ENCODE measurements around the gene RNU6-1.

Gene RNU6-1

DNA sequence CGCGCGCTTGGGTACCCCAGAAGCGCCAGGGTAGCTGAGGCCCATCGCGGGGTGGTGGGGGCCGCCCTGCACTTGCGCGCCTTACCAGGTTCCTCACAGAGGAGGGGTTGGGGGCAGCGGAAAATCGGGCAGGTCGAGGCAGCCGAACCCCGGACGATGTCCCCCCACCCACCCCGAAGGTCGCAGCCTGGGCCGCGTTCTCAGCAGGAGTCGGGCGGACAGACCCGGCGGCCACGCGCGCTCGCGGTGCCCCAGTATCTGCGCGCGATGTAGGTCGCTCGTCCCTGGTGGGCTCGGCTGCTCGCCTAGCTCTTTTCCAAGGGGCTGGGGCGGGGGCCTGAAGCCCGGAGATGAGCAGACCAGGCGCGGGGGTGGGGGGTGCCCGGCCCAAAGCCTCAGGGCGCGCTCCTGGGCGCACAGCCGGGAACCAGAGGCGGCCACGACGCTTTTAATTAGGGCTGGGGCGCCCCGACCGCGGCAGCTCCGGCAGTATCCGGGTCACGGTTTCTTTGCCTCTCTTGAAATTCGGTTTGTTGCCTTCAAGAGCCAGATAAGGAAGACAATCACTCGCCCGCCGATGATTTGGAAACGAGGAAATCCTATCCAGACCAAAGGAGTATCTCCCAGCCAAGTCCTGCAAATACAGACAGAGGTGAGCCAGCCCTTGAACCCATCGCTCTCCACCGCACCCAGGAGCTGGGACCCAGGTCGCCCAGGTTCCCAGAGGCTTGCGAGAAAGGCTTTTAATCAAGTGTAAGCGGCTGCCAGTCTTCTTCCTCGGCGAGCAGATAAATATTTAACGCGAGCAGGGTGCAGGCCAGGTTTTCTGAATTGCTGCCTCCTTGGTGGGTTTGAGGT lies 10.0 kb downstream of the RNU6-1 start:
- DNase-seq (ENCODE audit: low read depth) = no peak
- TF ChIP-seq, protein P1, sequence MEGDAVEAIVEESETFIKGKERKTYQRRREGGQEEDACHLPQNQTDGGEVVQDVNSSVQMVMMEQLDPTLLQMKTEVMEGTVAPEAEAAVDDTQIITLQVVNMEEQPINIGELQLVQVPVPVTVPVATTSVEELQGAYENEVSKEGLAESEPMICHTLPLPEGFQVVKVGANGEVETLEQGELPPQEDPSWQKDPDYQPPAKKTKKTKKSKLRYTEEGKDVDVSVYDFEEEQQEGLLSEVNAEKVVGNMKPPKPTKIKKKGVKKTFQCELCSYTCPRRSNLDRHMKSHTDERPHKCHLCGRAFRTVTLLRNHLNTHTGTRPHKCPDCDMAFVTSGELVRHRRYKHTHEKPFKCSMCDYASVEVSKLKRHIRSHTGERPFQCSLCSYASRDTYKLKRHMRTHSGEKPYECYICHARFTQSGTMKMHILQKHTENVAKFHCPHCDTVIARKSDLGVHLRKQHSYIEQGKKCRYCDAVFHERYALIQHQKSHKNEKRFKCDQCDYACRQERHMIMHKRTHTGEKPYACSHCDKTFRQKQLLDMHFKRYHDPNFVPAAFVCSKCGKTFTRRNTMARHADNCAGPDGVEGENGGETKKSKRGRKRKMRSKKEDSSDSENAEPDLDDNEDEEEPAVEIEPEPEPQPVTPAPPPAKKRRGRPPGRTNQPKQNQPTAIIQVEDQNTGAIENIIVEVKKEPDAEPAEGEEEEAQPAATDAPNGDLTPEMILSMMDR (IDR thresholded peaks at IDR 0.05; ENCODE audit: low read length, missing control alignments) = no peak
- H3K4me3 ChIP-seq (replicated peaks; ENCODE audit: low read depth, low read length) = no peak overlapping the region

DNA sequence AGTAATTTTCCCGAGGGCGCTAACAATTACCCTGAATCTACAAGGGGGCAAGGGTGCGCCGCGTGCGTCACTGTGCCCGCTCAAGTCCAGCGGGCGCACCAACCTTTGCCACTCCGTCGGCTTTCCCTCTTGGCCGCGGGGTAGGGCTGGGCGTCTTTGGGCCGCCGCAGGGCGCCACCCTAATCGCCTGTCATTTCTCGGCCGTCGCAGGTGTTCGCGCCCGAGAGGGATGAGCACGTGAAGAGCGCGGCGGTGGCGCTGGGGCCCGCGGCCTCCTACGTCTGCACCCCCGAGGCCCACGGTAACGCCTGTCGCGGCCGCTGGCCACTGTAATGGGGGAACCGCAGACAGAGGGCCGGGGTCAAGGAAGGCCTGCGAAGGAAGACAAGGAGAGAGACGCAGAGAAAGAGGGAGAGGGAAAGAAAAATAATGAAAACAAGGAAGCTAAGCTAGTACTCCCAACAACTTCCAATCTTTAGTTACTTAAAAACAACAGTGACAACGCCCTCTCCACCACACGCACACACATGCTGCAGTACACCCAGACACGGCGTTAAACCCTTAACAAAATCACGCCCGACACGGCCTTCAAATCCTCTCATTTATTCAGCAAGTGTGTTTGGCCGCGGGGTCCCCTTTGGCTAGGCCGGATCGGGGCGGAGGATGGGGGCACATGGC lies 10.7 kb downstream of the RNU6-1 start:
- no peak for DNase-seq (ENCODE audit: low read depth)
- no peak overlapping the region for H3K4me3 ChIP-seq (replicated peaks; ENCODE audit: low read depth, low read length)
- TF ChIP-seq, protein P1 (IDR thresholded peaks at IDR 0.05; ENCODE audit: low read length, missing control alignments) = no peak

DNA sequence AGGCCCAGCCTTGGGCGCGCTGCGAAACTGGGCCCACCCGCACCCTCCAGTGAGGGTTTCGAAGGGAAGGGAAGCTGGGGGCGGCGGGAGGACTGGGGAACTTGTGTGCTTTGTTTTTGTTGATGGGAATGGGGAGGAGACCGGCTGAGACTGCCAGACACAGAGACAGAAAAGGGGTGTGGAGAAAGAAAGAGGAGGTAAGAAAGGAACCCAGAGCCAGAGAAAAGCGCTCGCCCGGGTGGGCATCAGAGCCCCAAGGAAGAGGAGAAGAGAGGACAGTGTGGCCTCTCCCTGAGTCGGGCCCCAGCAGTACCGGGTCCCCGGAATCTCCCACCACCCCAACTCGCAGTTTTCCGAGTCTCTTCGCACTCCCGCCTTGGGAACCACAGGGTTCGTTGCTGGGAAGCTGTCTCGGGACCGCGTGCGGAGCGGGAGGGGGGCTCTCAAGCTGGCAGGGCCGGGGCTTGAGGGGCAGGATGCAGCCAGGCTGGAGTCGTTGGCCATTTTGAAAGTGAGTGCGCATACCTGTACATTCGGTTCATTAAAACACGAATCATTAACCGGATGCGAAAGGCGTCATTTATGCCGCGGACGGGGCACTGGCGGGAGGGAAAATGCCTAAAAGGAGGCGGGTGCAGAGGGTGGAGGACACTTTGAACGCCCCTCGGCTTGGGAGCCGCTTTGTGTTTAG lies 11.4 kb downstream of the RNU6-1 start:
- H3K4me3 ChIP-seq (replicated peaks; ENCODE audit: low read depth, low read length) = no peak overlapping the region
- TF ChIP-seq, protein P1 (IDR thresholded peaks at IDR 0.05; ENCODE audit: low read length, missing control alignments) = no peak
- DNase-seq (ENCODE audit: low read depth) = no peak

DNA sequence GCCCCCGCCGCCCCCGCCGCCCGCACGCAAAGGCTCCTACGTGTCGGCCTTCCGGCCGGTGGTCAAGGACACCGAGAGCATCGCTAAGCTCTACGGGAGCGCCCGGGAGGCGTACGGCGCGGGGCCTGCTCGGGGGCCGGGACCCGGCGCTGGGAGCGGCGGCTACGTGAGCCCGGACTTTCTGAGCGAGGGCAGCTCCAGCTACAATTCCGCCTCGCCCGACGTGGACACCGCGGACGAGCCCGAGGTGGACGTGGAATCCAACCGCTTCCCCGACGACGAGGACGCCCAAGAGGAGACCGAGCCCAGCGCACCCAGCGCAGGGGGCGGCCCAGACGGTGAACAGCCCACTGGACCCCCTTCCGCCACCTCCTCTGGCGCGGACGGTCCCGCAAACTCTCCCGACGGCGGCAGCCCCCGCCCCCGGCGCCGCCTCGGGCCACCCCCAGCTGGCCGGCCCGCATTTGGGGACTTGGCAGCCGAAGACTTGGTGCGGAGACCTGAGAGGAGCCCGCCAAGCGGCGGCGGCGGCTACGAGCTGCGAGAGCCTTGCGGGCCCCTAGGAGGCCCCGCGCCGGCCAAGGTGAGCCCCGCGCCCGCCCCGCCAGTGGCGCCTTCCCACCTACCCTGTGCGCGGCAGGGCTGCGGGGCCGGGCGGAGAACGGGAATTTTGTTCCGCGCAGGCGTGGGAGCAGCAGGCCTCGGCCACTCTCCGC lies 12.1 kb downstream of the RNU6-1 start:
- no peak for DNase-seq (ENCODE audit: low read depth)
- TF ChIP-seq, protein P1 (IDR thresholded peaks at IDR 0.05; ENCODE audit: low read length, missing control alignments) = no peak
- H3K4me3 ChIP-seq (replicated peaks; ENCODE audit: low read depth, low read length) = no peak overlapping the region

DNA sequence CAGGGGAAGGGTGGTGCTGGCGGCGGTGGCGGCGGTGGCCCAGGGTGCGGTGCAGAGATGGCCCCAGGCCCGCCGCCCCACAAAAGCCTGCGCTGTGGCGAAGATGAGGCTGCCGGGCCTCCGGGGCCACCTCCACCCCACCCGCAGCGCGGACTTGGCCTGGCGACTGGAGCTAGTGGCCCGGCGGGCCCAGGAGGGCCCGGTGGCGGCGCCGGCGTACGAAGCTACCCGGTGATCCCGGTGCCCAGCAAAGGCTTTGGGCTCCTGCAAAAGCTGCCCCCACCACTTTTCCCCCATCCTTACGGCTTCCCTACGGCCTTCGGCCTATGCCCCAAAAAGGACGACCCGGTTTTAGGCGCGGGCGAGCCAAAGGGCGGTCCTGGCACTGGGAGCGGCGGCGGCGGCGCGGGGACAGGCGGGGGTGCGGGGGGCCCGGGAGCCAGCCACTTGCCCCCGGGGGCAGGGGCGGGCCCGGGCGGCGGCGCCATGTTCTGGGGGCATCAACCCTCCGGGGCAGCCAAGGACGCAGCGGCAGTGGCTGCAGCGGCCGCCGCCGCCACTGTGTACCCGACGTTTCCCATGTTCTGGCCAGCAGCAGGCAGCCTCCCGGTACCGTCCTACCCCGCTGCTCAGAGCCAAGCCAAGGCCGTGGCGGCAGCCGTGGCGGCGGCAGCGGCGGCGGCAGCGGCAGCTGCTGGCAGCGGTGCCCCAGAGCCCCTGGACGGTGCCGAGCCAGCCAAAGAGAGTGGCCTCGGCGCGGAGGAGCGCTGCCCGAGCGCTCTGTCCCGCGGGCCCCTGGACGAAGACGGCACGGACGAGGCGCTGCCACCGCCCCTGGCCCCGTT lies 12.9 kb downstream of the RNU6-1 start:
- no peak for DNase-seq (ENCODE audit: low read depth)
- TF ChIP-seq, protein P1 (IDR thresholded peaks at IDR 0.05; ENCODE audit: low read length, missing control alignments) = no peak
- no peak overlapping the region for H3K4me3 ChIP-seq (replicated peaks; ENCODE audit: low read depth, low read length)
